K562 (cell line): ENCODE data around the gene EML6. TPM values are rescaled to one million over a fixed set of nuclear protein-coding genes. Genes with fewer than 3 reads are reported as not detected.
A peak's percentile ranks its signal among the peaks of the same experiment; 100 is the strongest.

Source experiments
- ATAC-seq: fragments of 200-7000 bp; cut with Tn5 transposase; 3 replicates; pipeline ENCODE4 v1.9.1; 2020; ENCODE audit warnings: moderate library complexity
- BruUV-seq: library from RNA; stranded (reverse); fragments of 400-500 nt; replicated peaks from 2 replicates; lab custom pipeline; 2021; lab: Mats Ljungman, UMichigan
- CTCF ChIA-PET: fragments of 300-600 bp; formaldehyde crosslinking; extraction: SDS; loops from one replicate; lab custom pipeline; 2021; ENCODE audit warnings: low intra/inter-chr PET ratio; lab: Yijun Ruan, JAX
- POLR2A ChIA-PET: fragments of 300-600, 350-650 bp; sonication (Branson Sonifier 250); formaldehyde crosslinking; extraction: SDS; loops from one replicate; lab custom pipeline; 2021; ENCODE audit warnings: antibody characterized with exemption, inconsistent platforms; lab: Yijun Ruan, JAX
- DNase-seq, 4 experiments: peaks; one replicate each; pipeline versions ENCODE4 v3.0.0 to v3.0.0-alpha.2; 2011 to 2018; ENCODE audit warnings: low spot score in 3 of 4, mixed read lengths in 3 of 4; ENCODE audit errors: extremely low read depth in 1 of 4
- FAIRE-seq: peaks from 2 replicates; lab custom pipeline; 2011; peaks lifted over from hg19 to GRCh38; lab: Jason Lieb, UNC
- H2AFZ ChIP-seq: 2 replicates; pipeline ENCODE4 v1.6.0; 2011; ENCODE audit warnings: low read depth, low read length, control low read depth, inconsistent platforms
- H3K27ac ChIP-seq: fragments of 200-600 bp; 3 replicates; pipeline ENCODE4 v1.8.0; 2011; ENCODE audit warnings: low read depth, mild to moderate bottlenecking, control low read depth, inconsistent platforms, low read length, moderate library complexity, mixed read lengths; ENCODE audit errors: extremely low read depth
- H3K27me3 ChIP-seq, 2 experiments: fragments of 300-600 bp in 1 of 2; 2 replicates in 1 of 2; 3 replicates in 1 of 2; pipeline versions ENCODE4 v1.6.0 to v1.8.0; 2011; ENCODE audit warnings: inconsistent platforms in 2 of 2, low read length in 2 of 2, mild to moderate bottlenecking in 1 of 2, mixed read lengths in 1 of 2, moderate library complexity in 1 of 2; ENCODE audit not compliant: control insufficient read depth in 2 of 2, insufficient read depth in 2 of 2
- H3K36me3 ChIP-seq: fragments of 300-600 bp; 3 replicates; pipeline ENCODE4 v1.8.0; 2011; ENCODE audit warnings: mild to moderate bottlenecking, low read length, inconsistent platforms; ENCODE audit not compliant: control insufficient read depth, insufficient read depth
- H3K4me1 ChIP-seq, 2 experiments: fragments of 200-600 bp in 1 of 2; replicated peaks in 1 of 2; 2 replicates in 1 of 2; 3 replicates in 1 of 2; pipeline versions ENCODE4 v1.5.1 to v1.8.0; 2011; ENCODE audit warnings: inconsistent platforms in 2 of 2, low read length in 2 of 2, mild to moderate bottlenecking in 1 of 2, mixed read lengths in 1 of 2, moderate library complexity in 1 of 2; ENCODE audit not compliant: control insufficient read depth in 2 of 2, insufficient read depth in 2 of 2
- H3K4me2 ChIP-seq: 2 replicates; pipeline ENCODE4 v1.6.1; 2011; ENCODE audit warnings: low read length, control low read depth, inconsistent platforms, mixed read lengths; ENCODE audit not compliant: insufficient read depth
- H3K4me3 ChIP-seq: fragments of 200-600 bp; sonication (generic), shearing (Covaris generic); 2 replicates; pipeline ENCODE4 v1.5.1; 2016; ENCODE audit warnings: control low read depth, inconsistent platforms
- H3K79me2 ChIP-seq: fragments of 200-600 bp; 3 replicates; pipeline ENCODE4 v1.8.0; 2011; ENCODE audit warnings: low read length, inconsistent platforms; ENCODE audit not compliant: control insufficient read depth, insufficient read depth
- H3K9ac ChIP-seq, 2 experiments: 2 replicates each; pipeline versions ENCODE4 v1.6.0 to v1.6.1; 2011; ENCODE audit warnings: low read depth in 2 of 2, low read length in 2 of 2, control low read depth in 1 of 2, inconsistent platforms in 1 of 2, mild to moderate bottlenecking in 1 of 2, mixed read lengths in 1 of 2; ENCODE audit not compliant: insufficient read depth in 1 of 2
- H3K9me1 ChIP-seq: one replicate; pipeline ENCODE4 v1.6.0; 2011; ENCODE audit warnings: inconsistent platforms, mild to moderate bottlenecking, low read length, moderate library complexity; ENCODE audit not compliant: control insufficient read depth, insufficient read depth
- H3K9me3 ChIP-seq: replicated peaks from 2 replicates; pipeline ENCODE4 v1.5.1; 2011; ENCODE audit warnings: low read depth, low read length, inconsistent platforms; ENCODE audit not compliant: control insufficient read depth, insufficient read depth
- H4K20me1 ChIP-seq: replicated peaks from 2 replicates; pipeline ENCODE4 v1.6.1; 2011; ENCODE audit warnings: low read length, inconsistent platforms, mixed read lengths; ENCODE audit not compliant: control insufficient read depth, insufficient read depth
- CAMTA2 ChIP-seq: fragments of 250-450 bp; sonication (Bioruptor Pico); conservative IDR thresholded peaks from 2 replicates; pipeline ENCODE4 v1.5.1; 2022
- FOXK2 ChIP-seq, 2 experiments: fragments of 450-650 bp; IDR thresholded peaks in 1 of 2; conservative IDR thresholded peaks in 1 of 2; 2 replicates each; pipeline ENCODE4 v1.6.1; 2016; ENCODE audit warnings: low read depth in 2 of 2, mild to moderate bottlenecking in 1 of 2
- HEY1 ChIP-seq: fragments of 250-450 bp; sonication (Bioruptor Pico); IDR thresholded peaks from 2 replicates; pipeline ENCODE4 v1.5.0; 2020; ENCODE audit warnings: mild to moderate bottlenecking, moderate library complexity, borderline replicate concordance
- ZBED1 ChIP-seq: IDR thresholded peaks from 2 replicates; pipeline ENCODE4 v1.6.1; 2014
- ZNF431 ChIP-seq: sonication (generic); formaldehyde crosslinking; IDR thresholded peaks from 2 replicates; pipeline ENCODE4 v1.8.0; 2022; ENCODE audit warnings: mild to moderate bottlenecking, missing genetic modification reagents
- ZNF668 ChIP-seq: fragments of 250-450 bp; sonication (Bioruptor Pico); IDR thresholded peaks from 2 replicates; pipeline ENCODE4 v1.8.0; 2022; ENCODE audit warnings: mild to moderate bottlenecking, inconsistent platforms
- ZNF778 ChIP-seq: fragments of 450-650 bp; formaldehyde crosslinking; IDR thresholded peaks from 2 replicates; pipeline ENCODE4 v1.4.0; 2020; ENCODE audit warnings: mild to moderate bottlenecking, moderate library complexity
- in situ Hi-C: fragments of 300-500 bp; cut with MboI; formaldehyde crosslinking; loops from 4 replicates; pipeline ENCODE4 v1.15.0; 2018; ENCODE audit warnings: inconsistent platforms, mixed read lengths
- intact Hi-C: fragments of 100-400 bp; cut with micrococcal nuclease; formaldehyde crosslinking; loops from 2 replicates; pipeline ENCODE4 v1.14.2; 2022
- polyA plus RNA-seq, 8 experiments: library from polyadenylated mRNA; depleted of rRNA in 4 of 8; stranded (reverse) in 5 of 8; unstranded in 3 of 8; fragments of >200 nt; fragmentation: Nextera tagmentation in 2 of 8; fragmentation: Illumina TruSeq in 1 of 8; extraction: Ambion mirVana in 2 of 8; extraction: Trizol in 1 of 8; gene quantifications; 2 replicates each; pipeline versions ENCODE4 v1.2.1 to v1.2.3, GENCODE V29; 2011 to 2014; ENCODE audit warnings: inconsistent platforms in 1 of 8, missing spikeins in 1 of 8
- total RNA-seq, 7 experiments: library from RNA; depleted of rRNA in 6 of 7; stranded (reverse); fragments of >200 nt in 6 of 7; fragmentation: Illumina TruSeq in 2 of 7; extraction: Trizol in 2 of 7; gene quantifications; 2 replicates each; pipeline versions ENCODE4 v1.2.1 to v1.2.3, GENCODE V29; 2011 to 2021; ENCODE audit warnings: low replicate concordance in 1 of 7
- TF ChIP-seq, protein P1 (sequence below), 2 experiments: IDR thresholded peaks; 2 replicates each; pipeline ENCODE4 v1.6.1; 2011; ENCODE audit warnings: borderline replicate concordance in 1 of 2, control low read depth in 1 of 2, low read depth in 1 of 2, low read length in 1 of 2, mild to moderate bottlenecking in 1 of 2, mixed read lengths in 1 of 2, moderate library complexity in 1 of 2; ENCODE audit not compliant: insufficient read depth in 1 of 2, insufficient read length in 1 of 2, poor library complexity in 1 of 2, severe bottlenecking in 1 of 2; ENCODE audit errors: extremely low read depth in 1 of 2
- TF ChIP-seq, protein P2 (sequence below): fragments of 250-450 bp; sonication (Bioruptor Pico); IDR thresholded peaks from 2 replicates; pipeline ENCODE4 v1.8.0; 2021; ENCODE audit warnings: moderate library complexity, mild to moderate bottlenecking, inconsistent platforms

The EML6 gene
- total and polyA plus RNA-seq, 9 of the 15 experiments (the other 6 are each of a cell fraction or from before 2014, with no cell fraction given) = 0.07 to 0.56 (median 0.25) TPM

DNA sequence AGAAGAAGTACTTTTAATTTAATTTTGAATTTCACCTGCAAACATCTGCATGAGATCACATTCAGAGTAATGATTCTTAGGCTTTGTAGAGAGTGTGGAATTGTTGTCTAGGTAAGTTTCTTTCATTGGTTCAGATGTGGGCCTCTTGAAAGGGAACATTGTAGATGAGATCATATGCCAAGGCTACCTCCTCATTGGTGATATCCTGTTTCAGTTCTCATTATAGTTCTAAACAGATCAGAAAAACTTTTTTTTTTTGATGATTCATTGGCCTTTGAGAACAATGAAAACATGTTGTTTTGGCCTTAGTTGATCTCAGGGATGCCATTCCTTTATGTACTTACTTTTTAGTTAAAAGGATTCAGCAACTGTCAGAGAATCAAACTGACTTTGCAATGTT, 44.5 kb downstream of the EML6 start:
- no peaks in the 10 kb centered on the region for H3K4me1 ChIP-seq
- no peak overlapping the region for H3K4me3 ChIP-seq
- TF ChIP-seq CAMTA2 (CRISPR knock-in tag) = no peak
- TF ChIP-seq FOXK2 (conservative IDR thresholded peaks at IDR 0.05 in 1 of 2, IDR thresholded peaks at IDR 0.05 in 1 of 2; ENCODE audit: low read depth in 2 of 2) = no peak
- TF ChIP-seq ZBED1 = no peak
- TF ChIP-seq HEY1 (CRISPR knock-in tag) = no peak
- no peak for TF ChIP-seq ZNF778
- no peak for TF ChIP-seq ZNF668 (CRISPR knock-in tag)
- TF ChIP-seq ZNF431 (CRISPR knock-in tag) = no peak
- TF ChIP-seq, protein P1, sequence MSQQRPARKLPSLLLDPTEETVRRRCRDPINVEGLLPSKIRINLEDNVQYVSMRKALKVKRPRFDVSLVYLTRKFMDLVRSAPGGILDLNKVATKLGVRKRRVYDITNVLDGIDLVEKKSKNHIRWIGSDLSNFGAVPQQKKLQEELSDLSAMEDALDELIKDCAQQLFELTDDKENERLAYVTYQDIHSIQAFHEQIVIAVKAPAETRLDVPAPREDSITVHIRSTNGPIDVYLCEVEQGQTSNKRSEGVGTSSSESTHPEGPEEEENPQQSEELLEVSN (IDR thresholded peaks at IDR 0.05; ENCODE audit: borderline replicate concordance in 1 of 2, extremely low read depth in 1 of 2, insufficient read depth in 1 of 2, insufficient read length in 1 of 2, low read depth in 1 of 2, low read length in 1 of 2, poor library complexity in 1 of 2, severe bottlenecking in 1 of 2) = no peak
- TF ChIP-seq, protein P2, sequence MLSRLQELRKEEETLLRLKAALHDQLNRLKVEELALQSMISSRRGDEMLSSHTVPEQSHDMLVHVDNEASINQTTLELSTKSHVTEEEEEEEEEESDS (CRISPR knock-in tag) = no peak
- H3K4me2 ChIP-seq = no peak overlapping the region
- no peak overlapping the region for H2AFZ ChIP-seq
- no TSS peak for BruUV-seq
- H3K27ac ChIP-seq = no peak overlapping the region
- in situ Hi-C loops = no loop called here
- FAIRE-seq (peak; percentile 11), DNase-seq (no peak), ATAC-seq (no peak)
- no peak overlapping the region for H3K9ac ChIP-seq
- H3K9me3 ChIP-seq = no peaks in the 10 kb centered on the region
- intact Hi-C loops = no loop called here
- CTCF ChIA-PET = no interaction called here
- H4K20me1 ChIP-seq = no peaks in the 10 kb centered on the region
- no peaks in the 10 kb centered on the region for H3K9me1 ChIP-seq
- H3K79me2 ChIP-seq = no peaks in the 10 kb centered on the region
- no peaks in the 10 kb centered on the region for H3K36me3 ChIP-seq
- peaks cover 0 to 2% of the 10 kb centered on the region in 2 experiments; a peak in 1 of 5 replicates for H3K27me3 ChIP-seq
- POLR2A ChIA-PET = interaction anchor here (0.7 kb wide), 1 partner anchor 9 kb away, joined by 3 read pairs; no protein-coding TSS in a partner anchor
